DOHH2 (cell line): ENCODE measurements around the gene IGSF6.

Source experiments
- H3F3A ChIP-seq: fragments of 200-600 bp; sonication (generic), shearing (Covaris generic); 2 replicates; pipeline ENCODE4 v1.6.0; 2016; ENCODE audit warnings: antibody characterized with exemption, mild to moderate bottlenecking; ENCODE audit not compliant: control insufficient read depth, insufficient read depth
- H3K27ac ChIP-seq: fragments of 200-600 bp; sonication (generic); 2 replicates; pipeline ENCODE4 v1.5.1; 2014; ENCODE audit warnings: low read depth, mild to moderate bottlenecking, low read length, moderate library complexity
- H3K27me3 ChIP-seq: fragments of 200-600 bp; sonication (generic); 2 replicates; pipeline ENCODE4 v1.6.1; 2014; ENCODE audit warnings: mild to moderate bottlenecking, low read length, mixed read lengths; ENCODE audit not compliant: control insufficient read depth
- H3K36me3 ChIP-seq: fragments of 200-600 bp; sonication (generic); 2 replicates; pipeline ENCODE4 v1.6.1; 2014; ENCODE audit warnings: mild to moderate bottlenecking, low read length, moderate library complexity, mixed read lengths; ENCODE audit not compliant: control insufficient read depth
- H3K4me1 ChIP-seq: fragments of 200-600 bp; sonication (generic); 2 replicates; pipeline ENCODE4 v1.6.1; 2014; ENCODE audit warnings: mild to moderate bottlenecking, low read length, mixed read lengths; ENCODE audit not compliant: control insufficient read depth
- H3K4me2 ChIP-seq: fragments of 200-600 bp; sonication (generic); 2 replicates; pipeline ENCODE4 v1.6.0; 2014; ENCODE audit warnings: mild to moderate bottlenecking, low read length, moderate library complexity
- H3K4me3 ChIP-seq: fragments of 200-600 bp; sonication (generic); 2 replicates; pipeline ENCODE4 v1.5.1; 2014; ENCODE audit warnings: mild to moderate bottlenecking, low read length, mixed read lengths
- H3K79me2 ChIP-seq: fragments of 200-600 bp; sonication (generic); 2 replicates; pipeline ENCODE4 v1.6.1; 2014; ENCODE audit warnings: mild to moderate bottlenecking, low read length, mixed read lengths; ENCODE audit not compliant: control insufficient read depth
- H3K9me2 ChIP-seq: fragments of 200-600 bp; sonication (generic); replicated peaks from 2 replicates; pipeline ENCODE4 v1.6.1; 2014; ENCODE audit warnings: mild to moderate bottlenecking, low read length, mixed read lengths; ENCODE audit not compliant: control insufficient read depth
- H3K9me3 ChIP-seq: fragments of 200-600 bp; sonication (generic); 2 replicates; pipeline ENCODE4 v1.6.1; 2014; ENCODE audit warnings: antibody characterized with exemption, low read length, mixed read lengths; ENCODE audit not compliant: control insufficient read depth, insufficient read depth
- H4K20me1 ChIP-seq: fragments of 200-600 bp; sonication (generic); 2 replicates; pipeline ENCODE4 v1.6.0; 2014; ENCODE audit warnings: low read depth, mild to moderate bottlenecking, antibody characterized with exemption, low read length, moderate library complexity; ENCODE audit not compliant: control insufficient read depth, insufficient read depth
- EZH2phosphoT487 ChIP-seq: fragments of 200-600 bp; sonication (generic); IDR thresholded peaks from 2 replicates; pipeline ENCODE4 v1.6.1; 2017; ENCODE audit warnings: borderline replicate concordance, mild to moderate bottlenecking, antibody characterized with exemption, low read length, moderate library complexity, mixed read lengths
- TF ChIP-seq, protein P1 (sequence below): fragments of 200-600 bp; sonication (generic); IDR thresholded peaks from one replicate; pipeline ENCODE4 v1.5.1; 2014; ENCODE audit warnings: antibody characterized with exemption, mild to moderate bottlenecking, low read depth, low read length; ENCODE audit not compliant: poor library complexity, severe bottlenecking

IGSF6 gene

DNA sequence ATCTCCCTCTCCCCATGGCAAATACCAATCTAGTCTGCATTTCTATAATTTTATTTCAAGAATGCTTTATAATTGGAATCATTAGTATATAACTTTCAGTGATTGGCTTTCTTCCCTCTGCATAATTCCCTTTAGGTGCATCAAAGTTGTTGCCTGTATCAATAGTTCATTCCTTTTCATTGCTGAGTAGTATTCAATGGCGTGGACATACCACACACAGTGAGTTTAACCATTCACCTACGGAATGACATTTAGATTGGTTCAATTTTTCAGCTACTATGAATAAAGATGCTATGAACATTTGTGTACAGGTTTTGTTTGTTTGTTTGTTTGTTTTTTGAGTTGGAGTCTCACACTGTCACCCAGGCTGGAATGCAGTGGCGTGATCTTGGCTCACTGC lies 21.1 kb upstream of the IGSF6 start:
- H3K9me3 ChIP-seq, result no peaks in the 10 kb centered on the region
- H3K79me2 ChIP-seq, result no peaks in the 10 kb centered on the region
- peaks cover 12% of the 10 kb centered on the region for H3K27me3 ChIP-seq
- no peak overlapping the region for H3K4me2 ChIP-seq
- H3K27ac ChIP-seq, result no peak overlapping the region
- H3F3A ChIP-seq, result no peaks in the 10 kb centered on the region
- H3K4me3 ChIP-seq, result no peak overlapping the region
- no peaks in the 10 kb centered on the region for H3K36me3 ChIP-seq
- no peaks in the 10 kb centered on the region for H4K20me1 ChIP-seq
- TF ChIP-seq EZH2phosphoT487, result no peak
- TF ChIP-seq, protein P1, sequence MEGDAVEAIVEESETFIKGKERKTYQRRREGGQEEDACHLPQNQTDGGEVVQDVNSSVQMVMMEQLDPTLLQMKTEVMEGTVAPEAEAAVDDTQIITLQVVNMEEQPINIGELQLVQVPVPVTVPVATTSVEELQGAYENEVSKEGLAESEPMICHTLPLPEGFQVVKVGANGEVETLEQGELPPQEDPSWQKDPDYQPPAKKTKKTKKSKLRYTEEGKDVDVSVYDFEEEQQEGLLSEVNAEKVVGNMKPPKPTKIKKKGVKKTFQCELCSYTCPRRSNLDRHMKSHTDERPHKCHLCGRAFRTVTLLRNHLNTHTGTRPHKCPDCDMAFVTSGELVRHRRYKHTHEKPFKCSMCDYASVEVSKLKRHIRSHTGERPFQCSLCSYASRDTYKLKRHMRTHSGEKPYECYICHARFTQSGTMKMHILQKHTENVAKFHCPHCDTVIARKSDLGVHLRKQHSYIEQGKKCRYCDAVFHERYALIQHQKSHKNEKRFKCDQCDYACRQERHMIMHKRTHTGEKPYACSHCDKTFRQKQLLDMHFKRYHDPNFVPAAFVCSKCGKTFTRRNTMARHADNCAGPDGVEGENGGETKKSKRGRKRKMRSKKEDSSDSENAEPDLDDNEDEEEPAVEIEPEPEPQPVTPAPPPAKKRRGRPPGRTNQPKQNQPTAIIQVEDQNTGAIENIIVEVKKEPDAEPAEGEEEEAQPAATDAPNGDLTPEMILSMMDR, result no peak
- H3K4me1 ChIP-seq, result no peaks in the 10 kb centered on the region
- no peaks in the 10 kb centered on the region for H3K9me2 ChIP-seq

DNA sequence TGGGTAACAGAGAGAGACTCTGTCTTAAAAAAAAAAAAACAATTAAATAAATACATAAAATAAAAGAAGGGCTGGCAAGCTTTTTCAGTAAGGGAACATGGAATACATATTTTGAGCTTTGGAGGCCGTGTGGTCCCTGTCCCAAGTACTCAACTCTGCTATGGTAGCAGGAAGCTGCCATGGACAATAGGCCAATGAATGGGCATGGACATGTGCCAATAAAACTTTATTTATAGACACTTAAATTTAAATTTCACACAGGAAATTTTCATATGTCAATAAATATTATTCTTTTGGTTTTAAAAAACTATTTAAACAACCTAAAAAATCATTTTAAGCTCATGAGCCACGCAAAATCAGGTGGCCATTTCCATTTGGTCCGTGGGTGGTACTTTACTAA lies 15.2 kb upstream of the IGSF6 start:
- Histone ChIP-seq H3K79me2 (no peaks in the 10 kb centered on the region), H3K27me3 (peaks cover 15% of the 10 kb centered on the region), H3K4me1 (peaks cover 7% of the 10 kb centered on the region; the same call in 1 of the 2 replicates), H3K9me3 (no peaks in the 10 kb centered on the region), H3K9me2 (no peaks in the 10 kb centered on the region), H3K4me3 (no peak overlapping the region), H3K27ac (no peak overlapping the region), H3F3A (no peaks in the 10 kb centered on the region), H4K20me1 (no peaks in the 10 kb centered on the region), H3K36me3 (no peaks in the 10 kb centered on the region), H3K4me2 (no peak overlapping the region)
- TF ChIP-seq, protein P1, result no peak
- TF ChIP-seq EZH2phosphoT487, result no peak

- no peak overlapping the region for H3K4me3 ChIP-seq
- H3K4me2 ChIP-seq, result no peak overlapping the region
- H3K9me2 ChIP-seq, result no peaks in the 10 kb centered on the region
- peaks cover 15% of the 10 kb centered on the region for H3K27me3 ChIP-seq
- H3K4me1 ChIP-seq, result peaks cover 10% of the 10 kb centered on the region
- H4K20me1 ChIP-seq, result no peaks in the 10 kb centered on the region
- no peaks in the 10 kb centered on the region for H3K36me3 ChIP-seq
- H3K27ac ChIP-seq, result no peak overlapping the region
- H3F3A ChIP-seq, result no peaks in the 10 kb centered on the region
- no peaks in the 10 kb centered on the region for H3K79me2 ChIP-seq
- TF ChIP-seq EZH2phosphoT487, result no peak
- TF ChIP-seq, protein P1, result no peak
- H3K9me3 ChIP-seq, result no peaks in the 10 kb centered on the region
These were observed 14.4 kb upstream of the IGSF6 start for GRCh38 chr16:21666772-21667171.
